ENCODE measurements around the gene NDUFA12. TPM values are rescaled to one million over a fixed set of nuclear protein-coding genes. Genes with fewer than 3 reads are reported as not detected.

The NDUFA12 gene
- total and polyA plus RNA-seq, 7 donors = 189 to 389 (median 254) TPM

GRCh38 chr12:94962670-94963069 is 40.8 kb downstream of the NDUFA12 start:
- intact Hi-C loops (cut with DNase I) = loop anchor here in 1 of 2 donors (10.0 kb wide), 1 partner anchor 168 kb away; no protein-coding TSS in a partner anchor
- H3K27ac ChIP-seq = no peak overlapping the region
- DNase-seq (no peak), ATAC-seq (no peak)
- H3K36me3 ChIP-seq (ENCODE audit: insufficient read depth in 1 of 2, low read depth in 1 of 2) = no peaks in the 10 kb centered on the region
- TF ChIP-seq CTCF (IDR thresholded peaks at IDR 0.05) = no peak
- no peaks in the 10 kb centered on the region for H3K4me1 ChIP-seq
- H3K9me3 ChIP-seq = no peaks in the 10 kb centered on the region
- no peak overlapping the region for H3K4me3 ChIP-seq
- no peaks in the 10 kb centered on the region for H3K27me3 ChIP-seq (ENCODE audit: insufficient read depth in 3 of 3, low read length in 2 of 3)
- 84 to 88% (median 87%) methylated on average over 3 of the region's 3 CpGs for WGBS, 3 donors

GRCh38 chr12:94961911-94962310 is 41.6 kb downstream of the NDUFA12 start:
- DNase-seq (no peak), ATAC-seq (no peak)
- no peak for TF ChIP-seq CTCF (IDR thresholded peaks at IDR 0.05)
- H3K4me3 ChIP-seq = no peak overlapping the region
- intact Hi-C loops (cut with DNase I) = loop anchor here in 1 of 2 donors (10.0 kb wide), 1 partner anchor 167 kb away; no protein-coding TSS in a partner anchor
- H3K36me3 ChIP-seq (ENCODE audit: insufficient read depth in 1 of 2, low read depth in 1 of 2) = no peaks in the 10 kb centered on the region
- no peaks in the 10 kb centered on the region for H3K9me3 ChIP-seq
- no peak overlapping the region for H3K27ac ChIP-seq
- H3K27me3 ChIP-seq (ENCODE audit: insufficient read depth in 3 of 3, low read length in 2 of 3) = no peaks in the 10 kb centered on the region
- H3K4me1 ChIP-seq = no peaks in the 10 kb centered on the region
- WGBS, 3 donors = 72 to 100% (median 90%) methylated on average over 2 of the region's 2 CpGs

- H3K9me3 ChIP-seq = no peaks in the 10 kb centered on the region
- no peaks in the 10 kb centered on the region for H3K36me3 ChIP-seq (ENCODE audit: insufficient read depth in 1 of 2, low read depth in 1 of 2)
- no peaks in the 10 kb centered on the region for H3K4me1 ChIP-seq
- intact Hi-C loops (cut with DNase I) = loop anchor here in 1 of 2 donors (10.0 kb wide), 1 partner anchor 167 kb away; no protein-coding TSS in a partner anchor
- no peaks in the 10 kb centered on the region for H3K27me3 ChIP-seq (ENCODE audit: insufficient read depth in 3 of 3, low read length in 2 of 3)
- H3K27ac ChIP-seq = no peak overlapping the region
- ATAC-seq (no peak), DNase-seq (no peak)
- TF ChIP-seq CTCF (IDR thresholded peaks at IDR 0.05) = no peak
- no peak overlapping the region for H3K4me3 ChIP-seq
These were observed 42.2 kb downstream of the NDUFA12 start for GRCh38 chr12:94961256-94961824.

GRCh38 chr12:94957006-94957405 is 46.5 kb downstream of the NDUFA12 start:
- Histone ChIP-seq H3K27me3 (ENCODE audit: insufficient read depth in 3 of 3, low read length in 2 of 3) (no peaks in the 10 kb centered on the region), H3K36me3 (ENCODE audit: insufficient read depth in 1 of 2, low read depth in 1 of 2) (no peaks in the 10 kb centered on the region), H3K4me1 (no peaks in the 10 kb centered on the region), H3K27ac (no peak overlapping the region), H3K9me3 (no peaks in the 10 kb centered on the region), H3K4me3 (no peak overlapping the region)
- no peak for TF ChIP-seq CTCF (IDR thresholded peaks at IDR 0.05)
- intact Hi-C loops (cut with DNase I) = no loop called here
- DNase-seq (no peak), ATAC-seq (no peak)

Measured in psoas muscle (tissue), 8 donors.